ENCODE results near the gene SLC22A31. TPM values are rescaled to one million over a fixed set of nuclear protein-coding genes. Genes with fewer than 3 reads are reported as not detected.

SLC22A31 gene
- total RNA-seq, 1 experiment from 2014 or later, result 0.47 TPM

GRCh38 chr16:89202422-89203215 is 2.3 kb upstream of the SLC22A31 start:
- BruUV-seq (replicated peaks), result no TSS peak

DNA sequence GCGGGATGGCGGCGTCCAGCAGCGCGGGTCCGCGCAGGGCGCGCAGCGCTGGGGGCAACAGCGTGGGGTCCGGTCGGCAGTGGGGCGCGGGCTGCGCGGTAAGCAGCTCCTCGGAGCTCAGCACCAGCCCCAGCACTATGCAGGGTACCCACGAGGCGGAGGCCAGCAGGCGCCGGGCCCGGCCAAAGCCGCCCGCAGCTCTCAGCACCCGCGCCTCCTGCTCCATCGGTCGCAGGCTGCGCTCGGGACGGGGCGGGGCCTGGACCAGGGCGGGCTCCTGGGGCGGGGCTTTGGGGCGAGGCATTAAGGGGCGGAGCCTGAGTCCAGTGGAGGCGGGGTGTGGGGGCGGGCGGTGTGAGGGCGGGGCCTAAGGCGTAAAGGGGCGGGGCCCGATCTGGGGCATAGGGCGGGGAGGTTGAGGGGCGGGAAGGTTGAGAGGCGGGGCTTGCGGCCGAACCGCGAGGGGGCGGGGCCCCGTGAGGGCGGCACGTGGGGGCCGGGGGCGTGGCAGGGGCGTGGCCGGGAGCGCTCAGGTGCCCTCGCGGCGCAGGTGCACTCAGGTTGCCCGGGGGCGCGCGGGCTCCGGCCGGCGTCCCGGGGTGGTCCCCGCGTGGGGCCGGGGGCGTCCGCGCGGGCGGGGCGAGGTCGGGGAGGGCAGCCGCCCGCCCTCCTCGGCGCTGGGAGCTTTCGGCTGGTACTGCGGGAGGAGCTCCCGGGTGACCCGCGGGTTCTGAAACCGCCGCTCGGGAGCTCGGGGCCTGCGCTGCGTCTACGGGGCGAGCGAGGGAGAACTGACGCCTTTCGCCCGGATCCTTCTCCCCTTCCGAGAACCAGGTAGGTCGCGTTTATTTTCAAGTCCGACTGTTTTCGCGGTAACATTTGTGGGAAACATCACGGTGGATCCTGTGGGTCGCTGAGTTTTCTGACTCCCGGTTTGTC is 1.4 kb upstream of the SLC22A31 start:
- POLR2A ChIA-PET (ENCODE audit: low non-redundant PET), result no interaction called here
- CTCF ChIA-PET, result interaction anchor here (0.7 kb wide), 1 partner anchor 1247 kb away, joined by 8 read pairs; no protein-coding TSS in a partner anchor

More at GRCh38 chr16:89202422-89203215, 2.3 kb upstream of the SLC22A31 start:
- Histone ChIP-seq H3K4me3 (ENCODE audit: low read depth, low read length, poor library complexity, severe bottlenecking) (peak overlapping the region; percentile 38), H3K27ac (ENCODE audit: low read depth, low read length, poor library complexity, severe bottlenecking) (no peak overlapping the region), H3K36me3 (ENCODE audit: insufficient read depth, low read length, poor library complexity, severe bottlenecking) (no peaks in the 10 kb centered on the region), H3K27me3 (replicated peaks; ENCODE audit: insufficient read depth, low read depth, low read length, poor library complexity) (peaks cover 30% of the 10 kb centered on the region), H3K9me3 (ENCODE audit: low read depth, low read length, poor library complexity, severe bottlenecking) (no peaks in the 10 kb centered on the region), H3K4me1 (ENCODE audit: insufficient read depth, low read length, poor library complexity, severe bottlenecking) (peaks cover 7% of the 10 kb centered on the region)
- no peak for DNase-seq (ENCODE audit: low spot score)
- ChIA-PET CTCF (no interaction called here), POLR2A (ENCODE audit: low non-redundant PET) (no interaction called here)
- TF ChIP-seq CTCF (conservative IDR thresholded peaks at IDR 0.05; ENCODE audit: low read depth, low read length) (no peak), EZH2 (IDR thresholded peaks at IDR 0.05; ENCODE audit: borderline replicate concordance, low read depth, low read length, poor library complexity, severe bottlenecking) (no peak)
- intact Hi-C loops (cut with micrococcal nuclease; ENCODE audit: unreplicated experiment), result no loop called here

More for the DNA sequence above, 1.4 kb upstream of the SLC22A31 start:
- Histone ChIP-seq H3K4me1 (ENCODE audit: insufficient read depth, low read length, poor library complexity, severe bottlenecking) (peaks cover 7% of the 10 kb centered on the region), H3K9me3 (ENCODE audit: low read depth, low read length, poor library complexity, severe bottlenecking) (no peaks in the 10 kb centered on the region), H3K27me3 (replicated peaks; ENCODE audit: insufficient read depth, low read depth, low read length, poor library complexity) (peaks cover 30% of the 10 kb centered on the region), H3K27ac (ENCODE audit: low read depth, low read length, poor library complexity, severe bottlenecking) (no peak overlapping the region), H3K36me3 (ENCODE audit: insufficient read depth, low read length, poor library complexity, severe bottlenecking) (no peaks in the 10 kb centered on the region), H3K4me3 (ENCODE audit: low read depth, low read length, poor library complexity, severe bottlenecking) (peak overlapping the region; percentile 38)
- BruUV-seq (replicated peaks), result no TSS peak
- peak; percentile 85 for DNase-seq (ENCODE audit: low spot score)
- TF ChIP-seq EZH2 (IDR thresholded peaks at IDR 0.05; ENCODE audit: borderline replicate concordance, low read depth, low read length, poor library complexity, severe bottlenecking) (no peak), CTCF (conservative IDR thresholded peaks at IDR 0.05; ENCODE audit: low read depth, low read length) (no peak)
- intact Hi-C loops (cut with micrococcal nuclease; ENCODE audit: unreplicated experiment), result no loop called here

Measured in A673 (cell line).